Fibroblast of peridontal ligament (primary cell): ENCODE results near the gene PIK3AP1.

Experiments
- DNase-seq: peaks from one replicate; pipeline ENCODE4 v3.0.0-alpha.2; 2010; ENCODE audit errors: extremely low read depth

The PIK3AP1 gene

GRCh38 chr10:96672481-96673175 is 47.7 kb downstream of the PIK3AP1 start:
- DNase-seq = no peak

GRCh38 chr10:96671211-96671890 is 49.0 kb downstream of the PIK3AP1 start:
- DNase-seq = no peak

GRCh38 chr10:96670786-96671185 is 49.5 kb downstream of the PIK3AP1 start:
- no peak for DNase-seq

- DNase-seq = no peak
Measured at GRCh38 chr10:96667401-96667800, 52.9 kb downstream of the PIK3AP1 start.

- DNase-seq = no peak
Measured at GRCh38 chr10:96666741-96667140, 53.6 kb downstream of the PIK3AP1 start.

GRCh38 chr10:96665306-96665705 is 55.0 kb downstream of the PIK3AP1 start:
- DNase-seq = peak; percentile 3

GRCh38 chr10:96664563-96664962 is 55.8 kb downstream of the PIK3AP1 start:
- no peak for DNase-seq

GRCh38 chr10:96663797-96664196 is 56.5 kb downstream of the PIK3AP1 start:
- DNase-seq = no peak

- no peak for DNase-seq
Measured at GRCh38 chr10:96661632-96662031, 58.7 kb downstream of the PIK3AP1 start.

GRCh38 chr10:96660297-96660696 is 60.0 kb downstream of the PIK3AP1 start:
- DNase-seq = no peak

- DNase-seq = no peak
Measured at GRCh38 chr10:96658844-96659243, 61.5 kb downstream of the PIK3AP1 start.

- no peak for DNase-seq
Measured at GRCh38 chr10:96657385-96657784, 62.9 kb downstream of the PIK3AP1 start.

GRCh38 chr10:96656839-96657238 is 63.5 kb downstream of the PIK3AP1 start:
- no peak for DNase-seq

- DNase-seq = no peak
Measured at GRCh38 chr10:96656198-96656577, 64.1 kb downstream of the PIK3AP1 start.

GRCh38 chr10:96655461-96656197 is 64.7 kb downstream of the PIK3AP1 start:
- no peak for DNase-seq

- DNase-seq = no peak
Measured at GRCh38 chr10:96651998-96652431, 68.3 kb downstream of the PIK3AP1 start.

- DNase-seq = no peak
Measured at GRCh38 chr10:96650958-96651357, 69.4 kb downstream of the PIK3AP1 start.

GRCh38 chr10:96648297-96648696 is 72.0 kb downstream of the PIK3AP1 start:
- no peak for DNase-seq

GRCh38 chr10:96647466-96647865 is 72.8 kb downstream of the PIK3AP1 start:
- DNase-seq = no peak

- no peak for DNase-seq
Measured at GRCh38 chr10:96646751-96647166, 73.6 kb downstream of the PIK3AP1 start.

GRCh38 chr10:96646301-96646700 is 74.0 kb downstream of the PIK3AP1 start:
- no peak for DNase-seq

- peak; percentile 3 for DNase-seq
Measured at GRCh38 chr10:96645191-96645721, 75.1 kb downstream of the PIK3AP1 start.
